Testis (tissue), 3 donors: Measurements from ENCODE around the gene PHAF1. TPM values are rescaled to one million over a fixed set of nuclear protein-coding genes. Genes with fewer than 3 reads are reported as not detected.

ENCODE experiments used
- DNase-seq: peaks from one replicate; pipeline ENCODE4 v3.0.0-alpha.2; 2019
- H3K27ac ChIP-seq, 2 donors: fragments of 200-600 bp; sonication (generic); one replicate each; pipeline ENCODE4 v1.5.1; 2019
- H3K27me3 ChIP-seq: fragments of 200-600 bp; sonication (generic); one replicate; pipeline ENCODE4 v1.5.1; 2019
- H3K36me3 ChIP-seq: fragments of 200-600 bp; sonication (generic); one replicate; pipeline ENCODE4 v1.5.1; 2017; ENCODE audit warnings: low read depth; ENCODE audit errors: missing control alignments
- H3K4me1 ChIP-seq: fragments of 200-600 bp; sonication (generic); one replicate; pipeline ENCODE4 v1.5.1; 2019
- H3K4me3 ChIP-seq, 2 donors: fragments of 200-600 bp; sonication (generic); one replicate each; pipeline ENCODE4 v1.5.1; 2017 to 2019
- H3K9me3 ChIP-seq: fragments of 200-600 bp; sonication (generic); one replicate; pipeline ENCODE4 v1.5.1; 2017
- POLR2A ChIP-seq: fragments of 450-650 bp; IDR thresholded peaks from one replicate; pipeline ENCODE4 v1.6.1; 2017; ENCODE audit warnings: antibody characterized with exemption, mild to moderate bottlenecking, moderate library complexity
- WGBS, 2 donors: methylation state at CpG; one replicate each; pipeline ENCODE4 v1.1.5; 2018; 5-methylcytosine and 5-hydroxymethylcytosine counted together
- intact Hi-C: fragments of 100-400 bp; cut with DNase I; formaldehyde crosslinking; loops from one replicate; pipeline ENCODE4 v1.15.1; 2023; ENCODE audit warnings: low total_unique reads
- polyA plus RNA-seq: library from polyadenylated mRNA; stranded (reverse); fragments of 350-450 nt; fragmentation: Illumina TruSeq; extraction: RNeasy Lipid Tissue Mini Kit (QIAGEN cat#74804); gene quantifications from one replicate; pipeline ENCODE4 v1.2.3, GENCODE V29; 2014; ENCODE audit warnings: low read depth, low replicate concordance; ENCODE audit not compliant: insufficient read depth
- total RNA-seq, 2 donors: library from RNA; depleted of rRNA; stranded (reverse); fragments of >200 nt; gene quantifications; one replicate each; pipeline ENCODE4 v1.2.3, GENCODE V29; 2016
- TF ChIP-seq, protein P1 (sequence below), 3 experiments: fragments of 450-650 bp in 2 of 3; fragments of 200-600 bp in 1 of 3; sonication (generic) in 1 of 3; IDR thresholded peaks; one replicate each; pipeline ENCODE4 v1.5.1; 2016 to 2019; ENCODE audit warnings: antibody characterized with exemption in 3 of 3, mild to moderate bottlenecking in 2 of 3, moderate library complexity in 1 of 3

PHAF1 gene
- total and polyA plus RNA-seq, 3 donors from 2014 or later, result 31.2 to 41.6 (median 32.6) TPM

DNA sequence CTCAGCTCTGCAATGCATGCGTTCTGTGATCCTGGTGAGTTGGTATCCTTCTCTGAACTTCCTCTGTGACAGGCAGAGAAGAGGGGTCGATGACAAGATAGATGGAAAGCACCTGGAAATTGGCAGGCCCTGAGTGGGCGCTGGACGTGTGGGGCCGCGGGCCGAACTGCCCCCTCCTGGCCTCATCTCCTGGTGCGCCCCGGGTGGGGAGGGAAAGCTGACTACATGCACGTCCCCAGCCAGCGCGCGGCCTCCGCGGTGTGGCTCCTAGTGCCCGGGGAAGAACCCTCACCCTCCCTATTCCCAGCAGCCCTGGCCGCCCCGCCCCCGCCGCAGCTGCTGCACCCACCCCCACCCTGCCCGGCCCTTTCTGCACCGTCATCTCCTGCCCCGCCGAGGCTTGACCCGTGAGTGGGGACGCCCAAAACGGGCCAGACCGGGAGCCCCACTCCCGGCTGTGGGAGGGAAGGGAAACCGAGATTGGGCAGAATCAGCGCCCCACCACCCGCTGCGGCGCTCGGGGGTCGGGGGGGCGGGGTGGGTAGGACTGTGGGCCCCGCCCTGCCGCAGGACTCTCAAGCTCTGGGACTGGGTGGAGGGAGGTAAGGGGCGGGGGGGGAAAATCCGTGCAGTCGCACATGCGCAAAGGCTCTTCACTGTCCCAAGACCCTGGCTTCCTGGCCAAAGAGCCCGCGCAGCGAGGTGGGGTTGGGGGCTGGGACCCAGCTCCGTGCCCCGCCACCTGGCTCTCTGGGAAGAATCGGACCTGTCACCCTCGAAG lies 60.6 kb downstream of the PHAF1 start, which contains the start of gene NOL3:
Gene NOL3 (plus strand): TSS at position 371 of the 781 bp plus-strand sequence.
- H3K4me3 ChIP-seq, result peak within 1 kb of the TSS; percentile 32 to 52
- peak; percentile 82 for DNase-seq
- WGBS, 2 donors, result 0 to 1% methylated on average over 11 to 27 of the region's 50 CpGs
- H3K36me3 ChIP-seq, result no peaks in the 10 kb centered on the region
- no peaks in the 10 kb centered on the region for H3K9me3 ChIP-seq
- H3K27ac ChIP-seq, result peak within 1 kb of the TSS; percentile 88 to 90
- H3K27me3 ChIP-seq, result no peaks in the 10 kb centered on the region
- TF ChIP-seq POLR2A, result no peak
- TF ChIP-seq, protein P1, sequence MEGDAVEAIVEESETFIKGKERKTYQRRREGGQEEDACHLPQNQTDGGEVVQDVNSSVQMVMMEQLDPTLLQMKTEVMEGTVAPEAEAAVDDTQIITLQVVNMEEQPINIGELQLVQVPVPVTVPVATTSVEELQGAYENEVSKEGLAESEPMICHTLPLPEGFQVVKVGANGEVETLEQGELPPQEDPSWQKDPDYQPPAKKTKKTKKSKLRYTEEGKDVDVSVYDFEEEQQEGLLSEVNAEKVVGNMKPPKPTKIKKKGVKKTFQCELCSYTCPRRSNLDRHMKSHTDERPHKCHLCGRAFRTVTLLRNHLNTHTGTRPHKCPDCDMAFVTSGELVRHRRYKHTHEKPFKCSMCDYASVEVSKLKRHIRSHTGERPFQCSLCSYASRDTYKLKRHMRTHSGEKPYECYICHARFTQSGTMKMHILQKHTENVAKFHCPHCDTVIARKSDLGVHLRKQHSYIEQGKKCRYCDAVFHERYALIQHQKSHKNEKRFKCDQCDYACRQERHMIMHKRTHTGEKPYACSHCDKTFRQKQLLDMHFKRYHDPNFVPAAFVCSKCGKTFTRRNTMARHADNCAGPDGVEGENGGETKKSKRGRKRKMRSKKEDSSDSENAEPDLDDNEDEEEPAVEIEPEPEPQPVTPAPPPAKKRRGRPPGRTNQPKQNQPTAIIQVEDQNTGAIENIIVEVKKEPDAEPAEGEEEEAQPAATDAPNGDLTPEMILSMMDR (IDR thresholded peaks at IDR 0.05), result no peak
- peaks cover 41% of the 10 kb centered on the region for H3K4me1 ChIP-seq
- intact Hi-C loops, result no loop called here

DNA sequence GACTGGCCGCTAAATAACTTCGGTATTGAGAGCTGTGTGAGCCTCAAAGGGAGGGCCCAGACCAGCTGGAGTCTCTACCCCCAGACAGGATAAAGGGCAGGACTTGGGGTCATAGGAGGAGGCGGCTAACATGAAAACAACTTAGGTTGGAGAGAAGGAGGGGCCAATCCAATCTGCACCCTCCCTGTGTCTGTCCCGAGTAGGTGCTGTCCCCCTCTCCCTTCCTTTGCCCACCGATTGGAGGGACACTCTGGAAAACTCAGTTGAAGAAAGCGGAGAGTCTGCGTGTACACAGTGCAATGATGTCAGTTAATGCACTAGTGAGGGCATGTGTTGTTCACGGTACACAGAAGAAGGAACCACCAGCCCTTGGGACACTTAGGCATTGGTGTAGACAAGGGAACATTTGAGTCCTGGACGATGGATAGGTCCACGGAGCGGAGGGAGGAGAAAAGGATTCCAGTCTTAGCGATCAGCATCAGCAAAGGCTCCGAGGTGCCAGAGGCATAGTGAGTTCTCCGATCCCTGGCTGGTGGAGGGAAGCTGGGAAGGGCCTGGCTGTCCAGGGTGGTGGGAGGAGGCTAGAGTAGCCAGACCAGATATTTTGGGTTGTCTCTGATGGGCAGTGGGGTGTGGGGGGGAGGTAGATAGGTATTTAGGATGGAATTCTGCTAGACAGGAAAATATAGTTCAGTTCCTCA lies 61.4 kb downstream of the PHAF1 start:
- no peaks in the 10 kb centered on the region for H3K9me3 ChIP-seq
- no peaks in the 10 kb centered on the region for H3K27me3 ChIP-seq
- WGBS, 2 donors, result 37 to 54% methylated on average over 12 to 14 of the region's 14 CpGs
- intact Hi-C loops, result no loop called here
- no peaks in the 10 kb centered on the region for H3K36me3 ChIP-seq
- no peak for TF ChIP-seq POLR2A
- TF ChIP-seq, protein P1 (IDR thresholded peaks at IDR 0.05), result no peak
- H3K27ac ChIP-seq, result peak overlapping the region; percentile 88 to 90
- peaks cover 41% of the 10 kb centered on the region for H3K4me1 ChIP-seq
- no peak for DNase-seq
- H3K4me3 ChIP-seq, result peak overlapping the region; percentile 32 to 52

DNA sequence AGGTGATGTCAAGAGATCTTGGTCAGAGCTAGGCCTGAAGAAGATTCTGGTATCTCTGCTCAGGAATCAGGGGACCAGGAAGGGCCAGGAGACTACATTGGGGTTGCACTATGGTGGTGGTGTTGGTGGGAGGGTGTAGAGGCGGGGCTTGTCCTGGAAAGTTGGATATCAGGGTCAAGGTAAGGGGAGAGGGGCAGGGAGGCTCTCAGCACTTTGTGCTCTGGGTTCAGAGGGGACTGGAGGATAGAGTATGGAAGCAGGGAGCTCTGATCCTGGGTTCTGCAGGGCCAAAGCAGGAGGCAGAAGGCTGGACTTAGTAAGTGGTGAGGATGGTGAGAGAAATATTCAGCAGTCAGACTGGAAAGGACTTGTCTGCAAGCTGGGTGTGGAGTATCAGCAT lies 63.6 kb downstream of the PHAF1 start:
- intact Hi-C loops, result no loop called here
- no peaks in the 10 kb centered on the region for H3K9me3 ChIP-seq
- no peaks in the 10 kb centered on the region for H3K27me3 ChIP-seq
- peak overlapping the region; percentile 61 to 82 for H3K27ac ChIP-seq
- DNase-seq, result no peak
- no peak overlapping the region for H3K4me3 ChIP-seq
- peaks cover 41% of the 10 kb centered on the region for H3K4me1 ChIP-seq
- TF ChIP-seq, protein P1 (IDR thresholded peaks at IDR 0.05), result no peak
- no peak for TF ChIP-seq POLR2A
- 50 to 89% methylated on average over 1 of the region's 1 CpG for WGBS, 2 donors
- H3K36me3 ChIP-seq, result no peaks in the 10 kb centered on the region

DNA sequence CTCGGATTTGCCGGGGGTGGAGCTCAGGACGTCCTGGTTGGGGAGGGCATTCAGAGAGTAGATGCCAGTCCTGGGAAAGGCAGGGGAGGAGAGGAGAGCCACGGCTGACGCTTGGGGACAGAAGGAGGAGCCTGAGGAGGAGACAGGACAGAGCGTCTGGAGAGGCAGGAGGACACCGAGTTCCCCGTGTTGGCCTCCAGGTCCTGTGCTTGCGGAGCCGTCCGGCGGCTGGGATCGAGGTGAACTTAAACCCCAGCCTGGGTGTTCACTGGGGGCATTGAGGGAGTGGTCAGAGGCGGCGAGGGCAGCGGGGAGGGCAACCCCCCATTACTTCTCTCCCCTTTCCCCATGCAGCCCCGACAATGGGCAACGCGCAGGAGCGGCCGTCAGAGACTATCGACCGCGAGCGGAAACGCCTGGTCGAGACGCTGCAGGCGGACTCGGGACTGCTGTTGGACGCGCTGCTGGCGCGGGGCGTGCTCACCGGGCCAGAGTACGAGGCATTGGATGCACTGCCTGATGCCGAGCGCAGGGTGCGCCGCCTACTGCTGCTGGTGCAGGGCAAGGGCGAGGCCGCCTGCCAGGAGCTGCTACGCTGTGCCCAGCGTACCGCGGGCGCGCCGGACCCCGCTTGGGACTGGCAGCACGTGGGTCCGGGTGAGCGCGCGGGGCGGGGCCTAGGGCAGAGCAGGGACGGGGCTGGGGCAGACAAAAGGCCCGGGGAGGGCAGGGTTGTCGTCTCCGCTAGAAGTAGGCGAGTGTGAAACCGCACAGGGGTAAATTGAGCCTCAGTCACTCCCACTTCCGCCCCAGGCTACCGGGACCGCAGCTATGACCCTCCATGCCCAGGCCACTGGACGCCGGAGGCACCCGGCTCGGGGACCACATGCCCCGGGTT lies 64.3 kb downstream of the PHAF1 start:
- TF ChIP-seq, protein P1 (IDR thresholded peaks at IDR 0.05), result peak in 2 of 3 experiments; percentile 14 to 23
- no peak for TF ChIP-seq POLR2A
- Histone ChIP-seq H3K4me3 (peak overlapping the region; percentile 37 to 48), H3K36me3 (no peaks in the 10 kb centered on the region), H3K27ac (peak overlapping the region; percentile 61 to 82), H3K9me3 (no peaks in the 10 kb centered on the region), H3K4me1 (peaks cover 38% of the 10 kb centered on the region), H3K27me3 (no peaks in the 10 kb centered on the region)
- intact Hi-C loops, result no loop called here
- WGBS, 2 donors, result 1 to 3% methylated on average over 57 to 58 of the region's 71 CpGs
- DNase-seq, result peak; percentile 91
